HEK293 (cell line): Measurements from ENCODE around the gene GJE1.

Source experiments
- CTCF ChIP-seq: fragments of 450-650 bp; formaldehyde crosslinking; IDR thresholded peaks from 2 replicates; pipeline ENCODE4 v1.5.1; 2016; ENCODE audit warnings: missing biosample characterization, missing genetic modification characterization
- ZBTB10 ChIP-seq: fragments of 450-650 bp; formaldehyde crosslinking; IDR thresholded peaks from 2 replicates; pipeline ENCODE4 v1.5.1; 2016; ENCODE audit warnings: missing biosample characterization, missing genetic modification characterization
- ZBTB17 ChIP-seq: fragments of 450-650 bp; formaldehyde crosslinking; IDR thresholded peaks from 2 replicates; pipeline ENCODE4 v1.5.1; 2016; ENCODE audit warnings: missing biosample characterization, missing genetic modification characterization
- ZNF133 ChIP-seq: fragments of 450-650 bp; formaldehyde crosslinking; IDR thresholded peaks from 2 replicates; pipeline ENCODE4 v1.5.1; 2016; ENCODE audit warnings: missing biosample characterization, missing genetic modification characterization
- ZNF169 ChIP-seq: fragments of 450-650 bp; formaldehyde crosslinking; IDR thresholded peaks from 2 replicates; pipeline ENCODE4 v1.5.1; 2016; ENCODE audit warnings: missing biosample characterization, missing genetic modification characterization
- ZNF174 ChIP-seq: fragments of 450-650 bp; formaldehyde crosslinking; IDR thresholded peaks from 2 replicates; pipeline ENCODE4 v1.5.0; 2017; ENCODE audit warnings: missing biosample characterization, mild to moderate bottlenecking, missing genetic modification characterization
- ZNF274 ChIP-seq, 2 experiments: fragments of 200-500 bp in 1 of 2; fragments of 450-650 bp in 1 of 2; sonication (Bioruptor generic) in 1 of 2; formaldehyde crosslinking in 1 of 2; IDR thresholded peaks; 2 replicates each; pipeline versions ENCODE4 v1.5.1 to v1.6.1; 2014 to 2016; ENCODE audit warnings: borderline replicate concordance in 1 of 2, inconsistent platforms in 1 of 2, low read length in 1 of 2, missing biosample characterization in 1 of 2, missing genetic modification characterization in 1 of 2
- ZNF292 ChIP-seq: fragments of 450-650 bp; formaldehyde crosslinking; IDR thresholded peaks from 2 replicates; pipeline ENCODE4 v1.5.1; 2016; ENCODE audit warnings: low read depth, missing biosample characterization, missing genetic modification characterization, borderline replicate concordance
- ZNF776 ChIP-seq: fragments of 450-650 bp; formaldehyde crosslinking; IDR thresholded peaks from 2 replicates; pipeline ENCODE4 v1.5.0; 2017; ENCODE audit warnings: missing biosample characterization, missing genetic modification characterization, borderline replicate concordance

GRCh38 chr6:142132625-142133024, at the start of gene GJE1:
- no peak for TF ChIP-seq CTCF (tag by site-specific recombination)
- TF ChIP-seq ZNF169 (tag by site-specific recombination) = no peak
- no peak for TF ChIP-seq ZBTB10
- TF ChIP-seq ZNF174 (tag by site-specific recombination) = no peak
- TF ChIP-seq ZNF274 (IDR thresholded peaks at IDR 0.05; ENCODE audit: low read length) = no peak
- TF ChIP-seq ZNF274 (tag by site-specific recombination; IDR thresholded peaks at IDR 0.05; ENCODE audit: borderline replicate concordance) = no peak
- TF ChIP-seq ZNF133 = no peak
- TF ChIP-seq ZBTB17 (tag by site-specific recombination) = no peak
- TF ChIP-seq ZNF776 (tag by site-specific recombination) = no peak
- no peak for TF ChIP-seq ZNF292 (tag by site-specific recombination)
